ENCODE results near the gene MYO5B. TPM values are rescaled to one million over a fixed set of nuclear protein-coding genes. Genes with fewer than 3 reads are reported as not detected.

MYO5B gene
- total and polyA plus RNA-seq, 10 of the 15 experiments (the other 5 are each of a cell fraction or from before 2014, with no cell fraction given): 2.5 to 4.5 (median 3.3) TPM

DNA sequence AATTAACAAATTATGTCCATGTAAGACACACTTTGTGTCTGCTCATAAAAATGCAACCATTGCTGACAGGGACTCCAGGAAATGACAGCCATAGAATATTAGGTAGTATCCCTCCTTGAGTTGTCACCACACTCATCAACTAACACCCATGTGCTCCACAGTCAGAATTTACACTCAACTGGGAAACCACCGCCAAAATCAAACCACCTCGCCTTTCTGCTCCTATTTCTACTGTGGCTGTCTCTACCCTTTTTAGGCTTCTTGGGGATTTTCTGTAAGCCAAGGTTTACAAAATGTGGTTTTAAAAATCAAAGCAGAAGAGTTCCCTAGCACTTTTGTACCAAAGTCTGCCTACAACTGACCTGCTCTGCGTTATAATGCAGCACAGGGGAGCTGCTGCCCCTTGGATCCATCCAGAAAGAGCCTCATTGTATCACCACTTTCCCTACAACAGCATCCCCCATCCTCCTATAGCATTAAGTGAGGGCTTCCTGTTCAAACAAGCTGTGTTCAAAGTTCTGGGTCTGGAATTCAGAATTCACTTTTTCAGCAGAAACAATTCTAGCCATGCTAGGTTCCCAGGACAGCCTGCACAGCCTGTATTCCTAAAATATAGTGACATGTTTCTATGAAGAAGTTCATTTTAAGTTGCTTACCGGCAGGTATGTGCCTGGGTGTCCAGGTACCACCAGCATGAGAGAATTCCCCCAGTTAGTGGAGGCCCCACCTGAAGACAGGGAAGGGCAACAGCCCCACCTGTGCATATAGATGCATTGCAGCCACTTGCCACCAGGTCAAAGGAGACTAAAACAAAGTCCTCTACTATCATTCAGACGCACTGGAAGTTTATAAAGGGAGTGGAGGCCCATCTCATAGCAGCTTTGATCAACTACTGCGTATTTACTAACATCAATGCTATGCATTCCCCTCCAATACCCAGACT is 104.3 kb downstream of the MYO5B start (continued):
- TF ChIP-seq, protein P1, sequence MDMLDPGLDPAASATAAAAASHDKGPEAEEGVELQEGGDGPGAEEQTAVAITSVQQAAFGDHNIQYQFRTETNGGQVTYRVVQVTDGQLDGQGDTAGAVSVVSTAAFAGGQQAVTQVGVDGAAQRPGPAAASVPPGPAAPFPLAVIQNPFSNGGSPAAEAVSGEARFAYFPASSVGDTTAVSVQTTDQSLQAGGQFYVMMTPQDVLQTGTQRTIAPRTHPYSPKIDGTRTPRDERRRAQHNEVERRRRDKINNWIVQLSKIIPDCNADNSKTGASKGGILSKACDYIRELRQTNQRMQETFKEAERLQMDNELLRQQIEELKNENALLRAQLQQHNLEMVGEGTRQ (IDR thresholded peaks at IDR 0.05; ENCODE audit: borderline replicate concordance, low read depth, low read length): no peak
- TF ChIP-seq, protein P2, sequence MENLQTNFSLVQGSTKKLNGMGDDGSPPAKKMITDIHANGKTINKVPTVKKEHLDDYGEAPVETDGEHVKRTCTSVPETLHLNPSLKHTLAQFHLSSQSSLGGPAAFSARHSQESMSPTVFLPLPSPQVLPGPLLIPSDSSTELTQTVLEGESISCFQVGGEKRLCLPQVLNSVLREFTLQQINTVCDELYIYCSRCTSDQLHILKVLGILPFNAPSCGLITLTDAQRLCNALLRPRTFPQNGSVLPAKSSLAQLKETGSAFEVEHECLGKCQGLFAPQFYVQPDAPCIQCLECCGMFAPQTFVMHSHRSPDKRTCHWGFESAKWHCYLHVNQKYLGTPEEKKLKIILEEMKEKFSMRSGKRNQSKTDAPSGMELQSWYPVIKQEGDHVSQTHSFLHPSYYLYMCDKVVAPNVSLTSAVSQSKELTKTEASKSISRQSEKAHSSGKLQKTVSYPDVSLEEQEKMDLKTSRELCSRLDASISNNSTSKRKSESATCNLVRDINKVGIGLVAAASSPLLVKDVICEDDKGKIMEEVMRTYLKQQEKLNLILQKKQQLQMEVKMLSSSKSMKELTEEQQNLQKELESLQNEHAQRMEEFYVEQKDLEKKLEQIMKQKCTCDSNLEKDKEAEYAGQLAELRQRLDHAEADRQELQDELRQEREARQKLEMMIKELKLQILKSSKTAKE (IDR thresholded peaks at IDR 0.05; ENCODE audit: low read depth, poor library complexity, severe bottlenecking): peak; percentile 58
- TF ChIP-seq TBL1XR1 (IDR thresholded peaks at IDR 0.05; ENCODE audit: low read depth, low read length): no peak
- no peak for TF ChIP-seq NFXL1 (IDR thresholded peaks at IDR 0.05; ENCODE audit: borderline replicate concordance)
- TF ChIP-seq YBX1 (IDR thresholded peaks at IDR 0.05): no peak
- TF ChIP-seq EZH2 (IDR thresholded peaks at IDR 0.05; ENCODE audit: borderline replicate concordance, control insufficient read depth, low read depth, low read length): no peak
- TF ChIP-seq, protein P3, sequence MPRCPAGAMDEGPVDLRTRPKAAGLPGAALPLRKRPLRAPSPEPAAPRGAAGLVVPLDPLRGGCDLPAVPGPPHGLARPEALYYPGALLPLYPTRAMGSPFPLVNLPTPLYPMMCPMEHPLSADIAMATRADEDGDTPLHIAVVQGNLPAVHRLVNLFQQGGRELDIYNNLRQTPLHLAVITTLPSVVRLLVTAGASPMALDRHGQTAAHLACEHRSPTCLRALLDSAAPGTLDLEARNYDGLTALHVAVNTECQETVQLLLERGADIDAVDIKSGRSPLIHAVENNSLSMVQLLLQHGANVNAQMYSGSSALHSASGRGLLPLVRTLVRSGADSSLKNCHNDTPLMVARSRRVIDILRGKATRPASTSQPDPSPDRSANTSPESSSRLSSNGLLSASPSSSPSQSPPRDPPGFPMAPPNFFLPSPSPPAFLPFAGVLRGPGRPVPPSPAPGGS (IDR thresholded peaks at IDR 0.05; ENCODE audit: borderline replicate concordance, insufficient read depth, low read depth, low read length, poor library complexity, severe bottlenecking): no peak
- no peak for TF ChIP-seq HCFC1 (IDR thresholded peaks at IDR 0.05; ENCODE audit: low read length)
- peak; percentile 52; the same call in 1 of the 2 replicates for TF ChIP-seq IKZF1 (conservative IDR thresholded peaks at IDR 0.05)
- no peak for TF ChIP-seq KLF5 (IDR thresholded peaks at IDR 0.05; ENCODE audit: partially characterized antibody)
- no peak for TF ChIP-seq FOXK2 (IDR thresholded peaks at IDR 0.05)
- TF ChIP-seq CEBPB (IDR thresholded peaks at IDR 0.05; ENCODE audit: borderline replicate concordance in 1 of 2, low read depth in 2 of 2, low read length in 2 of 2): no peak
- TF ChIP-seq, protein P4, sequence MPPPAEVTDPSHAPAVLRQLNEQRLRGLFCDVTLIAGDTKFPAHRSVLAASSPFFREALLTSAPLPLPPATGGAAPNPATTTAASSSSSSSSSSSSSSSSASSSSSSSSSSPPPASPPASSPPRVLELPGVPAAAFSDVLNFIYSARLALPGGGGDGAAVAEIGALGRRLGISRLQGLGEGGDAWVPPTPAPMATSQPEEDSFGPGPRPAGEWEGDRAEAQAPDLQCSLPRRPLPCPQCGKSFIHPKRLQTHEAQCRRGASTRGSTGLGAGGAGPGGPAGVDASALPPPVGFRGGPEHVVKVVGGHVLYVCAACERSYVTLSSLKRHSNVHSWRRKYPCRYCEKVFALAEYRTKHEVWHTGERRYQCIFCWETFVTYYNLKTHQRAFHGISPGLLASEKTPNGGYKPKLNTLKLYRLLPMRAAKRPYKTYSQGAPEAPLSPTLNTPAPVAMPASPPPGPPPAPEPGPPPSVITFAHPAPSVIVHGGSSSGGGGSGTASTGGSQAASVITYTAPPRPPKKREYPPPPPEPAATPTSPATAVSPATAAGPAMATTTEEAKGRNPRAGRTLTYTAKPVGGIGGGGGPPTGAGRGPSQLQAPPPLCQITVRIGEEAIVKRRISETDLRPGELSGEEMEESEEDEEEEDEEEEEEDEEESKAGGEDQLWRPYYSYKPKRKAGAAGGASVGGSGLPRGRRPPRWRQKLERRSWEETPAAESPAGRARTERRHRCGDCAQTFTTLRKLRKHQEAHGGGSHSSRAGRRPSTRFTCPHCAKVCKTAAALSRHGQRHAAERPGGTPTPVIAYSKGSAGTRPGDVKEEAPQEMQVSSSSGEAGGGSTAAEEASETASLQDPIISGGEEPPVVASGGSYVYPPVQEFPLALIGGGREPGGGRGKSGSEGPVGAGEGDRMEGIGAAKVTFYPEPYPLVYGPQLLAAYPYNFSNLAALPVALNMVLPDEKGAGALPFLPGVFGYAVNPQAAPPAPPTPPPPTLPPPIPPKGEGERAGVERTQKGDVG (CRISPR knock-in tag; IDR thresholded peaks at IDR 0.05): no peak
- no peak for TF ChIP-seq CHD2 (IDR thresholded peaks at IDR 0.05; ENCODE audit: borderline replicate concordance, low read depth, low read length)
- no peak for TF ChIP-seq JUND (IDR thresholded peaks at IDR 0.05; ENCODE audit: low read depth, low read length)
- no peak for TF ChIP-seq GABPA (IDR thresholded peaks at IDR 0.05; ENCODE audit: low read depth)
- peak; percentile 58; the same call in 1 of the 2 replicates for TF ChIP-seq RAD51 (IDR thresholded peaks at IDR 0.05)
- no peak for TF ChIP-seq PAX8 (IDR thresholded peaks at IDR 0.05)
- no peak for TF ChIP-seq MEF2A (IDR thresholded peaks at IDR 0.05; ENCODE audit: insufficient read depth, low read depth, low read length)
- no peak for TF ChIP-seq ZNF622 (IDR thresholded peaks at IDR 0.05)
- no peak for TF ChIP-seq PAX5 (IDR thresholded peaks at IDR 0.05; ENCODE audit: borderline replicate concordance, low read depth, low read length)
- 0 out of 2 replicates have a peak, but pooled peaks have one; percentile 22 for TF ChIP-seq NFIC (IDR thresholded peaks at IDR 0.05; ENCODE audit: low read depth, low read length)
- 0 out of 2 replicates have a peak, but pooled peaks have one; percentile 9 for TF ChIP-seq CREM (IDR thresholded peaks at IDR 0.05; ENCODE audit: low read depth)
